GM21786 (cell line): ENCODE data around the gene COPZ2.
"Not testable (repeated sequence)": the region's sequence is repeated elsewhere in the genome, so short reads cannot be mapped to it uniquely, and the experiment has no call there.

Source experiments
- ATAC-seq: cut with Tn5 transposase; IDR thresholded peaks from one replicate; pipeline ENCODE4 v1.9.1; 2021; ENCODE audit not compliant: unreplicated experiment

The COPZ2 gene

DNA sequence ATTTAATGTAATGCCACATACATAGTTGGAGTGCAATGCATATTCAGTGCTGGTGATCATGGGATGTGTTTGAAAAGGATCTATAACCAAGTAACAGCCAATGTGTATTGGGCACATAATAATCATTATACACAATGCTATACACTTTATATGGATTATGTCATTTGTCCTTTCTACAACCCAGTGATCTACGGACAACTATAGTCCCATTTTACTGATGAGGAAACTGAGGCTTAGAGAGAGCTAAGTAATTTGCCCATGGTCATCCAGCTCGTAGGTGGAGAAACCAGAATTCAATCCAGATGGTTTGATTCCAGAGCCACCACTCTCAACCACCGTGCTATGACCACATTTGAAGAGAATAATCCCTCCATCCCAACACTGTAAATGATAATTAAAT, 27.4 kb downstream of the COPZ2 start:
- ATAC-seq, result no peak

DNA sequence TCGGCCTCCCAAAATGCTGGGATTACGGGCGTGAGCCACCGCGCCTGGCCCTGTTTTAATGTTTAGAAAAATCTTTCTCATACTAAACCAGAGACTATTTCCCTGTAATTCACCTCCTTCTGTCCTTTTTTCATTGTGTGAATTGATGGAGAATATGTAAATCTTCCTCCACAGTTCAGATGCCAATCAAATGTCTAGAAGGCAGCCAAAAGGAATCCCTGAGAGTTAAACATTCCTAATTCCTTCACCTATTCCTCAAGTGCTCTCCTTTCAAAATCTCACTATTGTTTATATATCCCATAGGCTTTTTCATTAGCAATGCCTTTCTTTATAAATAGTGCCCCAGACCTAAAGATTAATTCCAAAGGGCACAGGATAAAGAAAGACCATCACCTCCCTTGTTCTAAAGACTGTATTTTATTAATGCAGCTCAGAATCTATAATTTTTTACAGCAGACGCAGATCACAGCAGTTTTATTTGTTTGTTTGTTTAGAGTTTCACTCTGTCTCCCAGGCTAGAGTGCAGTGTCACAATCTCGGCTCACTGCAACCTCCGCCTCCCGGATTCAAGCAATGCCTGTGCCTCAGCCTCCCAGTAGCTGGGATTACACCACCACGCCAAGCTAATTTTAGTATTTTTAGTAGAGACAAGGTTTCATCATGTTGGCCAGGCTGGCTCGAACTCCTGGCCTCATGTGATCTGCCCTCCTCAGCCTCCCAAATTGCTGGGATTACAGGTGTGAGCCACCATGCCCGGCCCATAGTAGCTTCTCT, 30.5 kb downstream of the COPZ2 start:
- no peak for ATAC-seq

GRCh38 chr17:48004983-48005382, 32.6 kb downstream of the COPZ2 start:
- ATAC-seq, result no peak

DNA sequence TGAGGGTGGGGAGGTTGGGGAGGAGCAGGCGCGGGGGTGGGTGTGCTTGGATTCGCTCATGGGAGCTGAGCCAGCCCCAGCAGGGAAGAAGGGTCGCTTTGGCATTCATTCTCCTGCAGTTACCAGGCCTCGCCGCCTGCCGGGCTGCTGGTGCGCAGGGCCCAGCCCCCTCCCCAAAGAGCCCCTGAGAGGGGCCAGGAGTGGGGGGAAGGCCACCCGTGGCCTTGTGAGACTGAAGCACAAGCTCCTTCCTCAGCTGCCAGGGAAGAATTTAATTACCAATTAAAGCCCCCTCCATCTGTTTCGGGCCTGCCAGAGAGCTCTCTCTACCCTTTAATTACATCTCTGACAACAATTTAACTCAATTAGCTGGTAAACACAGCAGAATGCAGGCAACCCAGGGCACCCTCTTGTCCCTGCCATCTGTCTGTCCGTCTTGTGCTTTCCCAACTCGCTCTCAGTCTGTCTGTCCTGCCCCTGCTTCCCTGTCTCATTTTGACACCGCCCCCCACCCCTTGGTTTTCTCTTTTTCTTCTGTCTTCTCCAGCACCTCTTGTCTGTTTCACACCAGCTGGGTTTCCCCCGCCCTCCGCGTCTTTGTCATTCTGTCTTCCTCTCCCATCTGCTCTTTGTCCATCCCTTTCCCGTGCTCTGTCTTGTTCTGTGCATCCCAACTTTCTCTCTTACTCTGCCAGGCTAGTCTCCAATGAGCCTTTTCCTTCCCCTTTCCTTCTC, 34.0 kb downstream of the COPZ2 start:
- no peak for ATAC-seq

DNA sequence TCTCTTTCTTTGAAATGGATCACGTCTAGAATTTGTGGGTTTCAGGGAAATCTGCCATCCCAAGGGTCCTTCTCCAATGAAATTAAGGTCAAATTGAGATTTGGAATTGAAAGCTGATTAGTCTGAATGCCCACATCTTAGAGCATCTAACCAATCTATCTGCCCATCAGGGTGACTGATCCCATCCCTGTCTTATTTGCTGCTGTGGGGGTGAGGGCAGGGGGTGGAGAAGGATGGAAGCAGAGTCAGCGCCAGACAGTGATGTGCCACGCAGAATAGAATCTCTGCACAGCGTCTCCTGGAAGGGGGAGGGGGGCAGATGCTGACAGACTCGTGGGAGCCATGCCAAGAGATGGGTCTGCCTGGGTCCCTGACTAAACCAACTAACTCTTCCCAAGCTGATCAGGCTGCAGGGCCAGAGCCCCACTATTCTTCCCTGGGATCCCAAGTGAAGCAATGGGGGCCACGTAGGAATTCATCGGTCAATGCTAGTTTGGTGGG, 34.6 kb downstream of the COPZ2 start:
- no peak for ATAC-seq

GRCh38 chr17:48002266-48002915, 35.2 kb downstream of the COPZ2 start:
- ATAC-seq, result peak; percentile 58

- not testable (repeated sequence) for ATAC-seq
Measured at GRCh38 chr17:48001657-48002056, 35.9 kb downstream of the COPZ2 start.

DNA sequence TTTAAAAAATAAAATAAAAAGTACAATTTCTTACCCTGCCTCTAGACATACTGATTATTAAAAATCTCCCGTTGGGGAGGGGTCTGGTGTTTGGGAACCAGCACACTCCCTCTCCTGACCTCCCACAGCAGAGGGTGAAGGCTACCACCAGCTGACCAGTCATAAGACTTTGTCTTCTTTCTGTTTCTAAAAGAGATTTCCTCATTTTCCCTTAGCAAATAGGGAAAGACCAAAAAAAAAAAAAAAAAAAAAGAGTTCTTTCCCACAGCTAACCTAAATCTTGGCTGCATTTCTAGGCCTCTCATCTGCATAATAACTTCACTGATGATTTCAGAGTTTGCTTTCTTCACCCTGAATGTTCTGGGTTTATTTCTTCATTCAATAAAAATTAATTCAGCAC, 36.4 kb downstream of the COPZ2 start:
- no peak for ATAC-seq

- no peak for ATAC-seq
Measured at GRCh38 chr17:47999582-47999981, 38.0 kb downstream of the COPZ2 start.

DNA sequence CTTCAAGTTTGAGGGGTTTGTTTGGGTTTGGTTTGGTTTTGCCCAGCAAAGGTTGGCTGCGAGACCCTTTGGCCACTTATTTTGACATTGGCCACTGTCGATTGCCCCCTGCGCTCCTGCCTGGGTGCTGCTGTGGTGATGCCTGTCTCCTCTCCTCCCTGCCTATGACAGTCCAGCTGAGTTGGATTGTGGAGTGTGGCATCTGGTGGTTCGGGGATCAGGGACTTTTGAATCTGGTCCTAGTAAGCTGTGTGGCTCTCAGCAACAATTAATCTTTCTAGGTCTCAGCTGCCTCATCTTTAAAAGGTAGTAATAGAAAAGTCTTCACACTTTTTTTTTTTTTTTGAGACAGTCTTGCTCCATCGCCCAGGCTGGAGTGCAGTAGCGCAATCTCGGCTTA, 39.6 kb downstream of the COPZ2 start:
- no peak for ATAC-seq

- ATAC-seq, result no peak
Measured at GRCh38 chr17:47997586-47997985, 40.0 kb downstream of the COPZ2 start.

DNA sequence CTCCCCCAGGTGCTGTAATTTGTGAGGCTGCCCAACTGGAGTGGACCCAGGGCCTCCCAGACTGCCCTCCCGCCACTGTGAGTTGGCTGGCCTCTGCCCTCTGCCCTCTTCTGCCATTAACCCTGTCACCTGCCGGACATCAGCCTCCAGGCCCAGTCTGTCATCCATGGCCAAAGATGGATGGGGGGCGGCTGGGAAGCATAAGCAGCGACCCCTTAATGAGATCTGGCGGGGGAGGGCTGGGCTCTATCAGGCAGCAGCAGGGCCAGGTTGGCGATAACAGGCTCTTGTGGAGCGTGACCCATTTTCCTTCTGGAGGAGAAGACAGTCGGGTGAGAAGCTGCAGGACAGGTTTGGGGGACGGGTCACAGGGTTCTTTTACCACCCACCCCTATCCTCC, 41.4 kb downstream of the COPZ2 start:
- no peak for ATAC-seq

- ATAC-seq, result no peak
Measured at GRCh38 chr17:47995241-47995935, 42.2 kb downstream of the COPZ2 start.

DNA sequence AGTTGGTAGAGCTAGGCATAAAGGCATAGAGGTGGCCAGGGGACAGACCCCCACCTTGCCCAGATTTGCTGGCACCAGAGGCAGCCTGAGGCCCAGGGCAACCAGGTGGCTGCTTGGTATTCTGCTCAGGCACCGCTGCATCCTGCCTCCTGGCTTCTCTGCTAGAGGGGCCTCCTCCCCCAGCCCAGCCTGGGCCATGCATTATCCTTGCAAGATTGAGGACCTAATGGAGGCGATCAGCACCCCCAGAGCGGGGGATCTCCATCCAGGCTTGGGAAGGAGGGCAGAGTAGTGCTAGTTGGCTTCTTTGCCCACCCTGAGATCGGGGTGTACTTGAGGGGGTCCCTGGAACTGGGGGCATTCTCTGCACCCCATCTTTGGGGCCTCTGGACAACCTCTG, 42.9 kb downstream of the COPZ2 start:
- ATAC-seq, result no peak

DNA sequence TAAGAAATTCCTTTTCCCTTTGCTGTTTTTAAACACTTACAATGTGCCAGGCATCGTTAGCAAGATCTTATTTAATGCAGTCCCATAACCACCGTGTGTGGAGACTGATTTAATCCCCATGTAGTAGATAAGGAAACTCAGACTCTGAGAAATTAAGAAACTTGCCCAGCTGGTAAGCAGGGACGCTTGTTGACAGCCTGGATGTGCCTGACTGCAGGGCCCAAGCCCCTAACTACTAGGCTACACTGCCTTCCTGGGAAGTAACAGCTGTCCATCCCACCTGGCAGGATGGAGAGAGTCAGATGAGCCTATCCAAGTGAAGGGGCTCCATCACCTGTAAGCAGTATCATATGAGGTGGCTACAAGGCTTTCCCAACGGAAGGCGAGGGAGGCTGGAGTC, 43.6 kb downstream of the COPZ2 start:
- no peak for ATAC-seq

GRCh38 chr17:47993031-47993564, 44.5 kb downstream of the COPZ2 start:
- no peak for ATAC-seq

DNA sequence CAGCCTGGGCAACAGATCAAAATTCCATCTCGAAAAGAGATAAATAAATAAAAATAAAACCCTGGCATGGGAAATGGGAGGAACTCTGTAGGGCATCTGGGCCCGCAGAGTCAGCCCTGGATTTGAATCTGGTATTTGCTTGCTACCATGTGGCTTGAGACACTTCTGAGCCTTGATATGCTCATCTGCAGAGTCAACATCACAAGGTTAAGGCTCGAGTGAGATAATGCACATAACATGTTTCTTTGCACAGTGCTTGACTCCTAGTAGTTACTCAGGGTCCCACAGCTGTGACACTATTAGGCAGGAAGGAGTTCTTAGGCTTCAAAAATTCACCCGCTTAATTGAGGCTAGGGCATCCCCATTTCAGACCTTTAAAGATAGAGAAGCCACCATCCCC, 45.4 kb downstream of the COPZ2 start:
- no peak for ATAC-seq

- ATAC-seq, result no peak
Measured at GRCh38 chr17:47990962-47991731, 46.5 kb downstream of the COPZ2 start.

- ATAC-seq, result no peak
Measured at GRCh38 chr17:47989700-47990099, 47.9 kb downstream of the COPZ2 start.

DNA sequence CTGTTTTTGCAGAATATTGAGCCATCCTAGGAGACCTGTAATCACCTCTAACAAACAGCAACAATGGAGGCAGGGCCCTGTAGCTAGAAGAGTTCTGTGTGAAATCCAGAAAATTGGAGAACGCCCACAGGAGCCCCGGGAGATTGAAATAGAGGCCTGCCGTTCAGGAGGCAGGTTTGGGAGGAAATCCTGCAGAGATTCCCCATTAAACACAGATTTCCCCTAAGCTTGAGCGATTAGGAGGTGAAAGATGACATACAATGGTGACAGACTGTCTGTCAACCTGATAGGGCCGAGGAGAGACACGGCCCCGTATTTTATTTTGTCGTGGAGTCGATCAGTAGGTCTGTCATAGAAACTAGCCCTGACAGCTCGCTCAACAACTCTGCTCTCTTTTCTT, 48.4 kb downstream of the COPZ2 start:
- ATAC-seq, result no peak
